Panc1 (cell line): ENCODE results near the gene CTNND1. TPM values are rescaled to one million over a fixed set of nuclear protein-coding genes. Genes with fewer than 3 reads are reported as not detected.

Experiments
- ATAC-seq: fragments of 200-7000 bp; cut with Tn5 transposase; 2 replicates; pipeline ENCODE4 v1.9.1; 2020; ENCODE audit warnings: mild to moderate bottlenecking, moderate library complexity
- BruUV-seq: library from RNA; stranded (reverse); fragments of 400-500 nt; replicated peaks from 2 replicates; lab custom pipeline; 2021; lab: Mats Ljungman, UMichigan
- CTCF ChIA-PET: fragments of 300-600 bp; sonication (Branson Sonifier 250); formaldehyde crosslinking; loops from one replicate; lab custom pipeline; 2022; ENCODE audit warnings: antibody characterized with exemption; lab: Charles Lee
- POLR2A ChIA-PET: fragments of 300-600 bp; sonication (Branson Sonifier 250); formaldehyde crosslinking; loops from one replicate; lab custom pipeline; 2022; ENCODE audit warnings: antibody characterized with exemption; lab: Charles Lee
- DNase-seq: peaks from one replicate; pipeline ENCODE4 v3.0.0-alpha.2; 2010; ENCODE audit warnings: low read depth, low spot score
- H3K27ac ChIP-seq: 2 replicates; pipeline ENCODE4 v1.5.1; 2011; ENCODE audit warnings: mild to moderate bottlenecking, low read length, inconsistent platforms
- H3K27me3 ChIP-seq: fragments of 200-500 bp; sonication (Bioruptor generic); 2 replicates; pipeline ENCODE4 v1.6.0; 2014; ENCODE audit warnings: low read length, inconsistent platforms; ENCODE audit not compliant: control insufficient read depth, insufficient read depth
- H3K36me3 ChIP-seq: fragments of 200-500 bp; sonication (Bioruptor generic); 2 replicates; pipeline ENCODE4 v1.5.1; 2014; ENCODE audit warnings: inconsistent platforms, mild to moderate bottlenecking, low read length, moderate library complexity; ENCODE audit not compliant: control insufficient read depth, insufficient read depth
- H3K4me1 ChIP-seq: 2 replicates; pipeline ENCODE4 v1.5.1; 2011; ENCODE audit warnings: inconsistent platforms, mild to moderate bottlenecking, low read length, moderate library complexity; ENCODE audit not compliant: control insufficient read depth, insufficient read depth
- H3K4me3 ChIP-seq, 2 experiments: 2 replicates each; pipeline ENCODE4 v1.5.1; 2011 to 2012; ENCODE audit warnings: low read depth in 2 of 2, low read length in 2 of 2, mild to moderate bottlenecking in 2 of 2, inconsistent platforms in 1 of 2, moderate library complexity in 1 of 2
- H3K9me3 ChIP-seq: fragments of 200-500 bp; sonication (Bioruptor generic); 2 replicates; pipeline ENCODE4 v1.5.1; 2014; ENCODE audit warnings: low read depth, mild to moderate bottlenecking, inconsistent platforms, low read length, moderate library complexity; ENCODE audit not compliant: control insufficient read depth, insufficient read depth
- CTCF ChIP-seq: fragments of 450-650 bp; IDR thresholded peaks from 2 replicates; pipeline ENCODE4 v1.5.1; 2017; ENCODE audit warnings: mild to moderate bottlenecking
- POLR2AphosphoS5 ChIP-seq: IDR thresholded peaks from 2 replicates; pipeline ENCODE4 v1.6.1; 2012; ENCODE audit warnings: mild to moderate bottlenecking, low read depth, low read length, moderate library complexity
- REST ChIP-seq, 2 experiments: IDR thresholded peaks; 2 replicates each; pipeline ENCODE4 v1.6.1; 2011 to 2012; ENCODE audit warnings: low read depth in 2 of 2, control low read depth in 1 of 2, low read length in 1 of 2, mild to moderate bottlenecking in 1 of 2, moderate library complexity in 1 of 2; ENCODE audit not compliant: insufficient read depth in 1 of 2
- SIN3A ChIP-seq: IDR thresholded peaks from 2 replicates; pipeline ENCODE4 v1.6.1; 2012; ENCODE audit warnings: low read depth, mild to moderate bottlenecking, low read length, moderate library complexity, borderline replicate concordance; ENCODE audit not compliant: insufficient read depth
- TCF7L2 ChIP-seq: IDR thresholded peaks from 2 replicates; pipeline ENCODE4 v1.6.1; 2011; ENCODE audit warnings: mild to moderate bottlenecking, low read depth, low read length, inconsistent platforms
- in situ Hi-C: cut with HindIII; loops from 2 replicates; pipeline ENCODE4 v1.10.0; 2016; ENCODE audit warnings: low sequenced_read_pairs, low pct_unique_long_range_greater_than_20kb
- intact Hi-C: fragments of 100-400 bp; cut with micrococcal nuclease; formaldehyde crosslinking; loops from one replicate; pipeline ENCODE4 v1.10.0; 2022; ENCODE audit not compliant: unreplicated experiment
- total RNA-seq: library from RNA; stranded (reverse); gene quantifications from one replicate; pipeline ENCODE4 v1.2.1, GENCODE V29; 2021; ENCODE audit not compliant: unreplicated experiment

The CTNND1 gene
- total RNA-seq, 1 experiment from 2014 or later = 189 TPM

GRCh38 chr11:57781529-57781943 is 19.9 kb downstream of the CTNND1 start:
- intact Hi-C loops (no loop called here), in situ Hi-C loops (no loop called here)
- TF ChIP-seq POLR2AphosphoS5 (no peak), SIN3A (no peak), TCF7L2 (no peak), CTCF (no peak), REST (IDR thresholded peaks at IDR 0.05; ENCODE audit: insufficient read depth in 1 of 2, low read depth in 2 of 2, low read length in 1 of 2) (no peak)
- POLR2A ChIA-PET = no interaction called here
- CTCF ChIA-PET = interaction anchor here (0.5 kb wide), 1 partner anchor 56 kb away, joined by 4 read pairs; no protein-coding TSS in a partner anchor
- Histone ChIP-seq H3K27me3 (no peaks in the 10 kb centered on the region), H3K36me3 (no peaks in the 10 kb centered on the region; the same call in 1 of the 2 replicates), H3K9me3 (no peaks in the 10 kb centered on the region), H3K27ac (peak overlapping the region; percentile 99), H3K4me1 (peaks cover 70% of the 10 kb centered on the region), H3K4me3 (no peak overlapping the region)
- DNase-seq (no peak), ATAC-seq (no peak)
- no TSS peak for BruUV-seq

GRCh38 chr11:57785072-57785471 is 23.5 kb downstream of the CTNND1 start:
- DNase-seq (no peak), ATAC-seq (no peak)
- Histone ChIP-seq H3K27ac (no peak overlapping the region), H3K36me3 (no peaks in the 10 kb centered on the region; the same call in 1 of the 2 replicates), H3K27me3 (no peaks in the 10 kb centered on the region), H3K4me1 (peaks cover 57% of the 10 kb centered on the region), H3K4me3 (no peak overlapping the region), H3K9me3 (no peaks in the 10 kb centered on the region)
- CTCF ChIA-PET = interaction anchor here (0.9 kb wide), 1 partner anchor 15 kb away, joined by 3 read pairs; no protein-coding TSS in a partner anchor
- no TSS peak for BruUV-seq
- intact Hi-C loops (no loop called here), in situ Hi-C loops (no loop called here)
- no peak for TF ChIP-seq POLR2AphosphoS5
- TF ChIP-seq TCF7L2 = no peak
- no peak for TF ChIP-seq SIN3A
- no peak for TF ChIP-seq REST (IDR thresholded peaks at IDR 0.05; ENCODE audit: insufficient read depth in 1 of 2, low read depth in 2 of 2, low read length in 1 of 2)
- TF ChIP-seq CTCF = no peak
- POLR2A ChIA-PET = no interaction called here
